ENCODE results near the gene NIFK. TPM values are rescaled to one million over a fixed set of nuclear protein-coding genes. Genes with fewer than 3 reads are reported as not detected.

NIFK gene
- total and polyA plus RNA-seq, 2 donors (not counting 3 experiments of a cell fraction or from before 2014, with no cell fraction given) = 10.7 to 59.7 TPM

GRCh38 chr2:121705958-121706357, 30.7 kb downstream of the NIFK start:
- Histone ChIP-seq H3K4me1 (ENCODE audit: control insufficient read depth, extremely low read depth, insufficient read depth, low read length) (no peaks in the 10 kb centered on the region), H2AFZ (ENCODE audit: low read depth, low read length) (no peak overlapping the region), H3K79me2 (ENCODE audit: control insufficient read depth, insufficient read depth, low read length) (no peaks in the 10 kb centered on the region), H3K36me3 (ENCODE audit: control insufficient read depth in 2 of 2, extremely low read depth in 1 of 2, insufficient read depth in 2 of 2, low read length in 2 of 2) (no peaks in the 10 kb centered on the region), H3K9ac (replicated peaks; ENCODE audit: extremely low read depth, insufficient read depth, low read length) (no peak overlapping the region), H3K4me2 (ENCODE audit: insufficient read depth, low read length) (no peak overlapping the region), H3K9me1 (replicated peaks; ENCODE audit: control insufficient read depth, extremely low read depth, insufficient read depth, low read length) (no peaks in the 10 kb centered on the region), H4K20me1 (replicated peaks; ENCODE audit: control insufficient read depth, extremely low read depth, insufficient read depth, low read length) (no peaks in the 10 kb centered on the region), H3K4me3 (replicated peaks in 1 of 3; ENCODE audit: insufficient read depth in 1 of 3, low read depth in 1 of 3, low read length in 3 of 3) (no peak overlapping the region), H3K27me3 (ENCODE audit: control insufficient read depth in 2 of 2, insufficient read depth in 2 of 2, low read length in 2 of 2) (peaks cover 0 to 7% of the 10 kb centered on the region in 2 experiments), H3K27ac (ENCODE audit: insufficient read depth, low read depth, low read length) (no peak overlapping the region), H3K9me3 (replicated peaks; ENCODE audit: control insufficient read depth, insufficient read depth, low read length) (no peaks in the 10 kb centered on the region)
- ChIA-PET CTCF (no interaction called here), POLR2A (no interaction called here)
- no TSS peak for BruUV-seq (replicated peaks)
- no peak for FAIRE-seq
- DNase-seq (ENCODE audit: low read depth, low spot score) = no peak
- dilution Hi-C loops (cut with MboI; ENCODE audit: extremely low pct_ligation_motif_present, low sequenced_read_pairs) = no loop called here
- no peak for TF ChIP-seq POLR2A (IDR thresholded peaks at IDR 0.05; ENCODE audit: low read depth, low read length)
- TF ChIP-seq MYC (IDR thresholded peaks at IDR 0.05; ENCODE audit: low read depth, low read length) = no peak
- TF ChIP-seq FOS (IDR thresholded peaks at IDR 0.05; ENCODE audit: borderline replicate concordance, insufficient read depth, low read length) = no peak
- TF ChIP-seq GATA2 (IDR thresholded peaks at IDR 0.05; ENCODE audit: insufficient read depth, insufficient read length, low read depth, low read length) = no peak
- no peak for TF ChIP-seq MAX (IDR thresholded peaks at IDR 0.05; ENCODE audit: insufficient read depth, insufficient read length)
- no peak for TF ChIP-seq EZH2 (IDR thresholded peaks at IDR 0.05; ENCODE audit: borderline replicate concordance, low read depth, low read length, severe bottlenecking)
- TF ChIP-seq CTCF (IDR thresholded peaks at IDR 0.05; ENCODE audit: extremely low read depth in 1 of 2, insufficient read depth in 1 of 2, low read depth in 1 of 2, low read length in 2 of 2) = no peak
- no peak for TF ChIP-seq POLR2AphosphoS5 (IDR thresholded peaks at IDR 0.05; ENCODE audit: insufficient read depth, low read depth, low read length)
- TF ChIP-seq JUN (IDR thresholded peaks at IDR 0.05; ENCODE audit: borderline replicate concordance, insufficient read depth, insufficient read length, low read depth) = no peak
- intact Hi-C loops (cut with micrococcal nuclease) = no loop called here

Data from endothelial cell of umbilical vein (primary cell).